Stimulated activated effector memory CD8-positive, alpha-beta T cell treated with anti-CD3 and anti-CD28 coated beads, Interleukin-12 subunit alpha, Interleukin-12 subunit beta, amount 100 ng/mL, for 72 hours (primary cell): ENCODE results near the gene FGF22.
"Not testable (repeated sequence)": the region's sequence is repeated elsewhere in the genome, so short reads cannot be mapped to it uniquely, and the experiment has no call there.

Experiments used
- ATAC-seq: fragments of 150-1000 bp; cut with Tn5 transposase; 2 replicates; pipeline ENCODE4 v1.10.0; 2021
- DNase-seq, 2 donors: peaks; one replicate each; pipeline ENCODE4 v3.0.0; 2021 to 2022; ENCODE audit warnings: low spot score in 2 of 2
- H3K27ac Mint-ChIP-seq: one replicate; pipeline ENCODE4 v1.8.0; 2022; ENCODE audit warnings: mild to moderate bottlenecking, mixed read lengths
- H3K36me3 Mint-ChIP-seq: one replicate; pipeline ENCODE4 v1.8.0; 2022; ENCODE audit warnings: mild to moderate bottlenecking, mixed read lengths
- H3K4me1 Mint-ChIP-seq: one replicate; pipeline ENCODE4 v1.8.0; 2022; ENCODE audit warnings: mixed read lengths
- H3K4me3 Mint-ChIP-seq: one replicate; pipeline ENCODE4 v1.8.0; 2022; ENCODE audit warnings: mild to moderate bottlenecking, mixed read lengths
- H3K9me3 Mint-ChIP-seq: one replicate; pipeline ENCODE4 v1.8.0; 2022; ENCODE audit warnings: mixed read lengths

Gene FGF22

GRCh38 chr19:664913-665443 lies 25.3 kb downstream of the FGF22 start:
- peaks cover 39% of the 10 kb centered on the region for H3K4me1 Mint-ChIP-seq
- no peak overlapping the region for H3K27ac Mint-ChIP-seq
- peaks cover 27% of the 10 kb centered on the region for H3K36me3 Mint-ChIP-seq
- no peak for ATAC-seq
- H3K4me3 Mint-ChIP-seq: peak overlapping the region; percentile 98
- no peaks in the 10 kb centered on the region for H3K9me3 Mint-ChIP-seq
- DNase-seq: peak; percentile 73 to 90

GRCh38 chr19:666985-667573 lies 27.4 kb downstream of the FGF22 start:
- not testable (repeated sequence) for H3K9me3 Mint-ChIP-seq, ATAC-seq, H3K36me3 Mint-ChIP-seq, H3K27ac Mint-ChIP-seq, H3K4me3 Mint-ChIP-seq, DNase-seq
- peaks cover 18% of the 10 kb centered on the region for H3K4me1 Mint-ChIP-seq

- not testable (repeated sequence) for H3K4me3 Mint-ChIP-seq, H3K36me3 Mint-ChIP-seq, H3K9me3 Mint-ChIP-seq, DNase-seq, H3K27ac Mint-ChIP-seq, ATAC-seq
- H3K4me1 Mint-ChIP-seq: peaks cover 12% of the 10 kb centered on the region
These were observed 29.2 kb downstream of the FGF22 start for GRCh38 chr19:668675-669434.

GRCh38 chr19:670609-671075 lies 31.0 kb downstream of the FGF22 start:
- H3K4me1 Mint-ChIP-seq: no peaks in the 10 kb centered on the region

GRCh38 chr19:674282-675151 lies 34.8 kb downstream of the FGF22 start:
- ATAC-seq (no peak), DNase-seq (no peak)
- H3K36me3 Mint-ChIP-seq: no peaks in the 10 kb centered on the region
- no peak overlapping the region for H3K4me3 Mint-ChIP-seq
- no peaks in the 10 kb centered on the region for H3K4me1 Mint-ChIP-seq
- H3K27ac Mint-ChIP-seq: no peak overlapping the region
- no peaks in the 10 kb centered on the region for H3K9me3 Mint-ChIP-seq

More at GRCh38 chr19:670609-671075, 31.0 kb downstream of the FGF22 start:
- ATAC-seq (no peak), DNase-seq (no peak)
- H3K27ac Mint-ChIP-seq: no peak overlapping the region
- H3K9me3 Mint-ChIP-seq: no peaks in the 10 kb centered on the region
- H3K4me3 Mint-ChIP-seq: no peak overlapping the region
- no peaks in the 10 kb centered on the region for H3K36me3 Mint-ChIP-seq

GRCh38 chr19:676007-676338 lies 36.3 kb downstream of the FGF22 start:
- peaks cover 6% of the 10 kb centered on the region for H3K4me1 Mint-ChIP-seq
- no peak overlapping the region for H3K4me3 Mint-ChIP-seq
- H3K9me3 Mint-ChIP-seq: no peaks in the 10 kb centered on the region
- H3K27ac Mint-ChIP-seq: no peak overlapping the region
- no peak for ATAC-seq
- peaks cover 6% of the 10 kb centered on the region for H3K36me3 Mint-ChIP-seq
- DNase-seq: no peak

- peaks cover 8% of the 10 kb centered on the region for H3K4me1 Mint-ChIP-seq
- H3K27ac Mint-ChIP-seq: no peak within 1 kb of the TSS
- H3K4me3 Mint-ChIP-seq: no peak within 1 kb of the TSS
- ATAC-seq: no peak
- no peak for DNase-seq
- no peaks in the 10 kb centered on the region for H3K9me3 Mint-ChIP-seq
- H3K36me3 Mint-ChIP-seq: peaks cover 8% of the 10 kb centered on the region
These were observed 36.8 kb downstream of the FGF22 start, which contains the start of gene FSTL3 for GRCh38 chr19:676339-677105. FSTL3 (plus strand) TSS chr19:676392; CDS start chr19:676424, 32 bp downstream.

DNA sequence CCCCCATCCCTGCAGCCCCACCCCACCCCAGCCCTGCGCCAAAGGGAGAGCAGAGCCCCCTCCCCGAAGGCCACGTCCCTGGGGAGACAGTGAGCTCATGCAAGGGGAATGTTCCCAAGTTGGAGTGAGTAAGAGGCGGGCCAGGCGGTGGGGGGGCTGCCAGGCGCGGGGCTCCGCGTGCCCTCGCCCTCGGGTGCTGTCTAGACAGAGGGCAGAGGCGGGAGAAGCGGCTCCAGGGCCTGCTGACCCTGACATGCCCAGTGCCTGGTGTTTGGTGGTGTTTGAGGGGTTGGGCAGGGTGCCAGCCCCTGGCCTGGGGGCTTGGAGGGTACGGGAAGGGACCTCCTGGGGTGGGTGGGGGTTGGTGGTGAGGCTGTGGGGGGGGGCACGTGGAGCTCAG lies 37.5 kb downstream of the FGF22 start:
- Mint-ChIP-seq H3K27ac (no peak overlapping the region), H3K9me3 (no peaks in the 10 kb centered on the region), H3K4me3 (no peak overlapping the region), H3K4me1 (peaks cover 8% of the 10 kb centered on the region), H3K36me3 (peaks cover 8% of the 10 kb centered on the region)
- DNase-seq: no peak
- no peak for ATAC-seq

DNA sequence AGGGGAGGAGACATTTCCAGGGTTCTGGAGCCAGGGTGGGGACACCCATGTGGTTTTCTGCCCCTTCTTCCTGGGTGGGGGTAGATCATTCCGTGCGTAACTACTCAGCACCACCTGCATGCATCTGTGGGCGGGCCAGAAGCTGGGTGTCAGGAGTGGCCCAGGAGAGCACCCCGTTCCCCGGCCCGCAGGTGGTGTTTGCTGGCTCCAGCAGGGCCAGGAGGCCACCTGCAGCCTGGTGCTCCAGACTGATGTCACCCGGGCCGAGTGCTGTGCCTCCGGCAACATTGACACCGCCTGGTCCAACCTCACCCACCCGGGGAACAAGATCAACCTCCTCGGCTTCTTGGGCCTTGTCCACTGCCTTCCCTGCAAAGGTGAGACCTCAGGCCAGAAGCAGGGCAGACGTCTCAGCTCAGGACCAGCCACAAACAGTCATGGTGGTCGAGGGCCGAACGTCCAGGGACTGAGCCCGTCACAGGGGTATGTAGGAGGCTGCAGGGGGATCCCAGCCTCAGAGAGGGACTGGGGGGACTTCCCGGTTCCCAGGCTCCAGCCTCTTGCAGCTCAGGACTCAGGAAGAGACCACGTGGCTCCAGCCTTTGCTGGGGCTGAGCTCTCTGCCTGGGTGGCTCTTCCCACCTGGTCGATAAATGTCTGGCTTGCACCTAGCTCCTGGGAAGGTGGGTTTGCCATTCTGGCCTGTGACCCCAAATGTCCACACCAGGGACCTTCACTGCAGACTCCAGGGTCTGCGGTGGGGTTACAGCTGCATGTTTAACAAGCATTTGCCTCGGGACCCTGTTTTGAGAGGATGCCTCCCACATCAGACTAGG lies 38.1 kb downstream of the FGF22 start:
- Mint-ChIP-seq H3K36me3 (peaks cover 8% of the 10 kb centered on the region), H3K4me3 (no peak overlapping the region), H3K9me3 (no peaks in the 10 kb centered on the region), H3K4me1 (peaks cover 8% of the 10 kb centered on the region), H3K27ac (no peak overlapping the region)
- ATAC-seq (no peak), DNase-seq (no peak)

DNA sequence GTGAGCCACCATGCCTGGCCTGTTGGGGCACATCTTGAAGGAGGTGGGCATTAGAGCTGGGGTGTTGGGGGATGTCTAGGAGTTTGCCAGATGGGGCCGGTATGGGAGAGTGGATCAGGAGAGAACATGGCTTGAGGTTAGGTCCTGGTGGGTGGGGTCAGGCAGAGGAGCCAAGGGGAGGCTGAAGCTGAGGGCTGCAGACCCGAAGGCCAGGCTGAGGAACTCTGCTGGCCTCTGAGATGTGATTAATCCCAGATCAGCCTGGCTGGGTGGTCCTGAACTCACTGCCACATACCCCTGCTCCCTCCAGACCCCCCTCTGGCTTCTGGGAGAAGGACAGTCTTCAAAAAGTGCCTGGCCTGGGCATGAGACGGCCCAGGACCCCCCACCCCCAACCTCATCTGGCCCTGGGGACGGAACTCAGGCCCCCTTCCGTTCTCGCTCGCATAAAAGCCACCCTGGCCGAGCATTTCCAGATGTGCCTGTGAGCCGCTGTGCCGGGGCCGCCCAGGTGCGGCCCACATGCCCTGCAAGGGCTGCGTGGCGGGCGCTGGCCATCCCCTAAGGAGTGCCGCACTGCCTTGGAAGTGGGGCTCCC lies 39.2 kb downstream of the FGF22 start:
- Mint-ChIP-seq H3K4me1 (peaks cover 8% of the 10 kb centered on the region), H3K4me3 (peak overlapping the region; percentile 74), H3K27ac (no peak overlapping the region), H3K9me3 (no peaks in the 10 kb centered on the region), H3K36me3 (peaks cover 8% of the 10 kb centered on the region)
- ATAC-seq: no peak
- no peak for DNase-seq

DNA sequence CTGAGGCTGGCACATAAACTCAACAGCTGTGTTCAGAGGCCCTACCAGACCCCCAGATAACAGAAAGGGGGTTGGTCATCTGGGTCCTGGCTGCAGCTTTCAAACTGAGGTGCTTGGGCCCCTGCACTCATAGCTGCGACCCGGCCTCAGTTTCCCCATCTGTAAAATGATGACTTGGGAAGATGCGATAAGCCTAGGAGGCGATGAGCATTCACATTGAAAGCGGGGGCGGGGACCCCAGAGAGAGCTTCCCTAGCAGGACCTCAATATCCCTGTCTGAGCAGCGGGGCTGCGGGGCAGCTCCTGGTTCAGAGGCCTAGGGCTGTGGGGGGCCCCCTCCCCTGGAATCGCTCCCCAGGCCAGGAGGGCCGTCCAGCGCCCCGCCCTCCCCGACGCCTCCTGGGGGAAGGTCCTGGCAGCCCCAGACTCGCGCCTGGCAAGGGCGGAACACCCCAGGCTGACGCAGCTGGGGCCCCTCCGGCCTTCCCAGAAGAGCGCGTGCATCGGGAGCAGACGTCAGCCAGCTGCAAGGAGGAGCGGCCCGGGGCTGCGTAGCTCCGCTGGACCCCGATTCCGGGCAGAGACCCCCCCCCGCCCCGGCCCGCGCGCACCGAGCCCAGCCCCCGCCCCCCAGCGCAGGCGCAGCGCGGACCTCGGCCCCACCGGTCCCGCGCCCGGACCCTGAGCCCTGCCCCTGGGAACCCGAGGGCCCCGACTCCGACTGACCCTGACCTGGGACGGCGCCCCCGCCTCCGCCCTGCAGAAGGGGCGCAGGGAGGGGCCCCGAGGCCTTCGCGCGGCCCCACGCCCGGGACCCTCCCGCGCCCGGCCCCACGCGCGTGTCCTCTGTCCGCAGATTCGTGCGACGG lies 40.0 kb downstream of the FGF22 start:
- H3K9me3 Mint-ChIP-seq: no peaks in the 10 kb centered on the region
- H3K27ac Mint-ChIP-seq: no peak overlapping the region
- DNase-seq (no peak), ATAC-seq (peak; percentile 0)
- peaks cover 8% of the 10 kb centered on the region for H3K4me1 Mint-ChIP-seq
- H3K36me3 Mint-ChIP-seq: peaks cover 8% of the 10 kb centered on the region
- H3K4me3 Mint-ChIP-seq: peak overlapping the region; percentile 74

DNA sequence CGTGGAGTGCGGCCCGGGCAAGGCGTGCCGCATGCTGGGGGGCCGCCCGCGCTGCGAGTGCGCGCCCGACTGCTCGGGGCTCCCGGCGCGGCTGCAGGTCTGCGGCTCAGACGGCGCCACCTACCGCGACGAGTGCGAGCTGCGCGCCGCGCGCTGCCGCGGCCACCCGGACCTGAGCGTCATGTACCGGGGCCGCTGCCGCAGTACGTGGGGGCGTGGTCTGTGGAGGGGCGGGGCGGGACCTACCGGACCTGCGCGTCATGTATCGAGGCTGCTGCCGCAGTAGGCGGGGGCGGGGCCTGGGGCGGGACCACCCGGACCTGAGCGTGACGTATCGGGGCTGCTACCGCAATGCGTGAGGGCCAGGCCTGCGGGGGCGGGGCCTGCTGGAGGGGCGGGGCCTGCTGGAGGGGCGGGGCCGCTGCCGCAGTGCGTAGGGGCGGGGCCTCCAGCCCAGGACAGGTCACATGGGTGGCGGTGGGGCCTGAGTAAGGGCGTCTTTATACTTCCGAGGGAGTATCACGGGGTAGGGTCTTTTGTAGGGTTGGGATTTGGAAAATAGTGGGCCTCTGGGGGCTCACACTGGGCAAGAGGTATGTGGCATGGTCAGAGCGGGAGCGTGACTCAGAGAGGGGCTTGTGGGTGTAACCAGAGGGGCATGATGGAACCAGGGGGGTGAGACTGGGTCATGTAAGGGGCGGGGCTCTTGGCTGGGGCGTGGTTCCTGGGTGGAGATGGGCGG lies 40.8 kb downstream of the FGF22 start:
- no peaks in the 10 kb centered on the region for H3K9me3 Mint-ChIP-seq
- ATAC-seq: peak; percentile 89
- peak overlapping the region; percentile 74 for H3K4me3 Mint-ChIP-seq
- peaks cover 8% of the 10 kb centered on the region for H3K4me1 Mint-ChIP-seq
- peak; percentile 96 to 99 for DNase-seq
- H3K36me3 Mint-ChIP-seq: peaks cover 8% of the 10 kb centered on the region
- peak overlapping the region; percentile 93 for H3K27ac Mint-ChIP-seq
